Subcutaneous abdominal adipose tissue (tissue), 5 donors: ENCODE results near the gene DHX35.

Experiments
- H3K27ac ChIP-seq: one replicate; pipeline ENCODE4 v1.7.0; 2013; ENCODE audit warnings: low read depth, mild to moderate bottlenecking, inconsistent platforms, low read length, moderate library complexity
- H3K27me3 ChIP-seq, 5 donors: one replicate each; pipeline ENCODE4 v1.7.0; 2013; ENCODE audit warnings: low read length in 5 of 5, inconsistent platforms in 1 of 5; ENCODE audit not compliant: control insufficient read depth in 5 of 5, insufficient read depth in 4 of 5
- H3K36me3 ChIP-seq, 5 donors: one replicate each; pipeline ENCODE4 v1.7.0; 2013; ENCODE audit warnings: low read length in 5 of 5; ENCODE audit not compliant: control insufficient read depth in 5 of 5, insufficient read depth in 5 of 5
- H3K4me1 ChIP-seq, 5 donors: one replicate each; pipeline ENCODE4 v1.7.0; 2013; ENCODE audit warnings: low read length in 5 of 5, mild to moderate bottlenecking in 3 of 5, moderate library complexity in 1 of 5; ENCODE audit not compliant: control insufficient read depth in 5 of 5, insufficient read depth in 5 of 5
- H3K4me3 ChIP-seq, 5 donors: one replicate each; pipeline ENCODE4 v1.7.0; 2013; ENCODE audit warnings: low read length in 5 of 5, low read depth in 1 of 5
- H3K9ac ChIP-seq, 5 donors: one replicate each; pipeline ENCODE4 v1.7.0; 2013; ENCODE audit warnings: low read length in 5 of 5, mild to moderate bottlenecking in 4 of 5, moderate library complexity in 3 of 5
- H3K9me3 ChIP-seq, 5 donors: one replicate each; pipeline ENCODE4 v1.7.0; 2013; ENCODE audit warnings: low read length in 5 of 5; ENCODE audit not compliant: control insufficient read depth in 5 of 5
- donor health status: healthy.
- donor health status: healthy.
- donor health status: healthy.
- donor health status: healthy.
- donor health status: healthy.

DHX35 gene

GRCh38 chr20:39047417-39047985, 85.4 kb downstream of the DHX35 start:
- Histone ChIP-seq H3K9me3 (no peaks in the 10 kb centered on the region), H3K27ac (no peak overlapping the region), H3K4me3 (no peak overlapping the region), H3K36me3 (peaks cover 0 to 15% (median 9%) of the 10 kb centered on the region in 5 donors), H3K9ac (no peak overlapping the region), H3K27me3 (peaks cover 0 to 2% (median 0%) of the 10 kb centered on the region in 5 donors), H3K4me1 (peaks cover 2 to 14% (median 13%) of the 10 kb centered on the region in 5 donors)

- H3K9ac ChIP-seq, result no peak overlapping the region
- peaks cover 2 to 14% (median 13%) of the 10 kb centered on the region in 5 donors for H3K4me1 ChIP-seq
- H3K9me3 ChIP-seq, result no peaks in the 10 kb centered on the region
- H3K27me3 ChIP-seq, result peaks cover 0 to 8% (median 0%) of the 10 kb centered on the region in 5 donors
- H3K27ac ChIP-seq, result no peak overlapping the region
- H3K4me3 ChIP-seq, result no peak overlapping the region
- peaks cover 0 to 8% (median 2%) of the 10 kb centered on the region in 5 donors for H3K36me3 ChIP-seq
Observed at GRCh38 chr20:39048000-39048696, 86.0 kb downstream of the DHX35 start.

DNA sequence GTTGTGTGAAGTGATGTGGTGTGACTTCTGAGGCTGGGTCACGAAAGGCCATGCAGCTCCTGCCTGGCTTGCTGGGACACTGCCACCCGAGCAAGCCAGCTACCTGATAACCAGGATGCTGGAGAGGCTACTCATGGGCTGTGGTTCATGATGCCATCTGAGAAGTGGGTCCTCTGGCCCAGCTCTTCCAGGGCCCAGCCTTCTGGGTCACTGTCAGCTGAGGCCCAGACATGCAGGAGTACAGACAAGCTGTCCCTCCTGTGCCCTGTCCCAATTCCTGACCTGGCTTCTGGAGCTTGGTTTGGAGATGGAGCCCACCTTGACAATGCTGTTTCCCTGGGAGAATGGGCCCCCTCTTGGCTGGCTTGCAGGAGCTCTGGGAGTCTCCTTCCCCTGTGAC, 87.0 kb downstream of the DHX35 start:
- peaks cover 0 to 8% (median 0%) of the 10 kb centered on the region in 5 donors for H3K27me3 ChIP-seq
- no peaks in the 10 kb centered on the region for H3K9me3 ChIP-seq
- H3K36me3 ChIP-seq, result peaks cover 0 to 6% (median 0%) of the 10 kb centered on the region in 5 donors
- H3K4me3 ChIP-seq, result peak overlapping the region in 1 of 5 donors; percentile 95
- peaks cover 2 to 14% (median 13%) of the 10 kb centered on the region in 5 donors for H3K4me1 ChIP-seq
- no peak overlapping the region for H3K27ac ChIP-seq
- H3K9ac ChIP-seq, result peak overlapping the region in 1 of 5 donors; percentile 81

GRCh38 chr20:39049684-39050554, 87.8 kb downstream of the DHX35 start:
- Histone ChIP-seq H3K9ac (peak overlapping the region; percentile 30 to 83 (median 77)), H3K9me3 (no peaks in the 10 kb centered on the region), H3K36me3 (no peaks in the 10 kb centered on the region), H3K27ac (no peak overlapping the region), H3K27me3 (peaks cover 0 to 12% (median under 1%) of the 10 kb centered on the region in 5 donors), H3K4me1 (peaks cover 2 to 14% (median 13%) of the 10 kb centered on the region in 5 donors), H3K4me3 (peak overlapping the region; percentile 82 to 95 (median 89))

GRCh38 chr20:39050555-39050902, 88.4 kb downstream of the DHX35 start:
- Histone ChIP-seq H3K27ac (no peak overlapping the region), H3K36me3 (no peaks in the 10 kb centered on the region), H3K9me3 (no peaks in the 10 kb centered on the region), H3K27me3 (peaks cover 0 to 15% (median 4%) of the 10 kb centered on the region in 5 donors), H3K4me3 (peak overlapping the region in 4 of 5 donors; percentile 82 to 91 (median 88)), H3K4me1 (peaks cover 2 to 14% (median 13%) of the 10 kb centered on the region in 5 donors), H3K9ac (peak overlapping the region in 2 of 5 donors; percentile 81 to 83)

GRCh38 chr20:39052676-39053075, 90.5 kb downstream of the DHX35 start:
- peaks cover 0 to 16% (median 8%) of the 10 kb centered on the region in 5 donors for H3K27me3 ChIP-seq
- no peaks in the 10 kb centered on the region for H3K9me3 ChIP-seq
- peaks cover 2 to 14% (median 13%) of the 10 kb centered on the region in 5 donors for H3K4me1 ChIP-seq
- H3K4me3 ChIP-seq, result no peak overlapping the region
- no peaks in the 10 kb centered on the region for H3K36me3 ChIP-seq
- H3K27ac ChIP-seq, result no peak overlapping the region
- no peak overlapping the region for H3K9ac ChIP-seq

DNA sequence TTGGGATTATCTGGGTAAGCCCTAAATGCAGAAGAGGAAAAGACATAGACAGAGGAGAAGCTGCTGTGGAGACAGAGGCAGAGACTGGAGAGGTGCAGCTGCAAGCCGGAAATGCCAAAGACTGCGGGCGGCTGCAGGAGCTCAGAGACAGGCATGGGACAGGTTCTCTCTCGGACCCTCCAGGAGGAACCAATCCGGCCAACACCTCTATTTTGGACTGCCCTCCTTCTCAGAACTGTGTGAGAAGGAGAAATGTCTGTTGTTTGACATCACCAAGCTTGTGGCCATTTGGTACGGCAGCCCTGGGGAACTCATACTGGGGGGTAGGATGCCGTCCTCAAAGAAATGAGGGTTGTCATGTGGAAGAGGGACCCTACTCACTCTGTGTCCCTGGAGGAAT, 95.0 kb downstream of the DHX35 start:
- Histone ChIP-seq H3K36me3 (no peaks in the 10 kb centered on the region), H3K4me3 (no peak overlapping the region), H3K4me1 (no peaks in the 10 kb centered on the region), H3K27me3 (peaks cover 0 to 22% (median 9%) of the 10 kb centered on the region in 5 donors), H3K9me3 (no peaks in the 10 kb centered on the region), H3K9ac (no peak overlapping the region), H3K27ac (no peak overlapping the region)

- H3K27me3 ChIP-seq, result peaks cover 0 to 16% (median 9%) of the 10 kb centered on the region in 5 donors
- no peaks in the 10 kb centered on the region for H3K4me1 ChIP-seq
- no peak overlapping the region for H3K4me3 ChIP-seq
- H3K27ac ChIP-seq, result no peak overlapping the region
- H3K9ac ChIP-seq, result no peak overlapping the region
- H3K36me3 ChIP-seq, result no peaks in the 10 kb centered on the region
- no peaks in the 10 kb centered on the region for H3K9me3 ChIP-seq
Observed at GRCh38 chr20:39057911-39058310, 95.8 kb downstream of the DHX35 start.

- H3K9me3 ChIP-seq, result no peaks in the 10 kb centered on the region
- no peaks in the 10 kb centered on the region for H3K4me1 ChIP-seq
Observed at GRCh38 chr20:39059036-39059435, 96.9 kb downstream of the DHX35 start.

More at GRCh38 chr20:39059036-39059435, 96.9 kb downstream of the DHX35 start:
- Histone ChIP-seq H3K36me3 (no peaks in the 10 kb centered on the region), H3K9ac (no peak overlapping the region), H3K27ac (no peak overlapping the region), H3K27me3 (peaks cover 0 to 14% (median 7%) of the 10 kb centered on the region in 5 donors), H3K4me3 (no peak overlapping the region)
